Suppressor macrophage treated with lipopolysaccharide for 1 hour (primary cell): ENCODE measurements around the gene DDX11.
"Not testable (repeated sequence)": the region's sequence is repeated elsewhere in the genome, so short reads cannot be mapped to it uniquely, and the experiment has no call there.

Experiments used
- DNase-seq, 3 donors: peaks; one replicate each; pipeline ENCODE4 v3.0.0-alpha.2; 2020 to 2022

Gene DDX11

GRCh38 chr12:31127209-31127848 is 53.7 kb downstream of the DDX11 start:
- DNase-seq = not testable (repeated sequence)

GRCh38 chr12:31136581-31136980 is 62.9 kb downstream of the DDX11 start:
- not testable (repeated sequence) for DNase-seq

GRCh38 chr12:31144768-31145167 is 71.1 kb downstream of the DDX11 start:
- DNase-seq = not testable (repeated sequence)

GRCh38 chr12:31145296-31145695 is 71.6 kb downstream of the DDX11 start:
- DNase-seq = not testable (repeated sequence)

- DNase-seq = not testable (repeated sequence)
Observed at GRCh38 chr12:31147415-31147814, 73.8 kb downstream of the DDX11 start.

GRCh38 chr12:31150766-31151165 is 77.1 kb downstream of the DDX11 start:
- DNase-seq = not testable (repeated sequence)
